Osteocyte (in vitro differentiated cells): ENCODE data around the gene RAD21L1. TPM values are rescaled to one million over a fixed set of nuclear protein-coding genes. Genes with fewer than 3 reads are reported as not detected.

ENCODE experiments used
- DNase-seq: peaks from one replicate; pipeline ENCODE4 v3.0.0; 2021; ENCODE audit warnings: mixed read lengths; ENCODE audit not compliant: unreplicated experiment; ENCODE audit errors: extremely low spot score
- H3K27ac Mint-ChIP-seq: one replicate; pipeline ENCODE4 v1.8.0; 2021; ENCODE audit warnings: mild to moderate bottlenecking, mixed read lengths; ENCODE audit not compliant: unreplicated experiment
- H3K27me3 Mint-ChIP-seq: one replicate; pipeline ENCODE4 v1.8.0; 2021; ENCODE audit warnings: mixed read lengths; ENCODE audit not compliant: unreplicated experiment
- H3K36me3 Mint-ChIP-seq: one replicate; pipeline ENCODE4 v1.8.0; 2021; ENCODE audit warnings: mixed read lengths; ENCODE audit not compliant: unreplicated experiment
- H3K4me1 Mint-ChIP-seq: one replicate; pipeline ENCODE4 v1.8.0; 2021; ENCODE audit warnings: mixed read lengths; ENCODE audit not compliant: unreplicated experiment
- H3K4me3 Mint-ChIP-seq: one replicate; pipeline ENCODE4 v1.8.0; 2021; ENCODE audit warnings: mild to moderate bottlenecking, moderate library complexity, mixed read lengths; ENCODE audit not compliant: unreplicated experiment
- H3K9me3 Mint-ChIP-seq: one replicate; pipeline ENCODE4 v1.8.0; 2021; ENCODE audit warnings: mixed read lengths; ENCODE audit not compliant: unreplicated experiment
- CTCF ChIP-seq: fragments of 200-600 bp; sonication (generic); IDR thresholded peaks from 2 replicates; pipeline ENCODE4 v1.5.0; 2021; ENCODE audit warnings: antibody characterized with exemption, mild to moderate bottlenecking, moderate library complexity
- total RNA-seq: library from RNA; stranded (reverse); gene quantifications from 2 replicates; pipeline ENCODE4 v1.2.1, GENCODE V29; 2021

The RAD21L1 gene
- total RNA-seq, 1 donor from 2014 or later = not detected

GRCh38 chr20:1204113-1204512, 21.7 kb upstream of the RAD21L1 start:
- Mint-ChIP-seq H3K4me1 (no peaks in the 10 kb centered on the region), H3K4me3 (no peak overlapping the region), H3K27me3 (peaks cover 35% of the 10 kb centered on the region), H3K9me3 (no peaks in the 10 kb centered on the region), H3K36me3 (no peaks in the 10 kb centered on the region), H3K27ac (no peak overlapping the region)
- peak; percentile 30 for DNase-seq
- no peak for TF ChIP-seq CTCF

GRCh38 chr20:1204576-1204975, 21.3 kb upstream of the RAD21L1 start:
- TF ChIP-seq CTCF = no peak
- Mint-ChIP-seq H3K36me3 (no peaks in the 10 kb centered on the region), H3K27me3 (peaks cover 36% of the 10 kb centered on the region), H3K4me3 (no peak overlapping the region), H3K4me1 (no peaks in the 10 kb centered on the region), H3K27ac (no peak overlapping the region), H3K9me3 (no peaks in the 10 kb centered on the region)
- DNase-seq = peak; percentile 69

GRCh38 chr20:1205802-1206201, 20.0 kb upstream of the RAD21L1 start:
- Mint-ChIP-seq H3K27me3 (peaks cover 40% of the 10 kb centered on the region), H3K4me3 (no peak overlapping the region), H3K27ac (no peak overlapping the region), H3K4me1 (no peaks in the 10 kb centered on the region), H3K36me3 (no peaks in the 10 kb centered on the region), H3K9me3 (no peaks in the 10 kb centered on the region)
- TF ChIP-seq CTCF = no peak
- peak; percentile 59 for DNase-seq

GRCh38 chr20:1206366-1207148, 19.3 kb upstream of the RAD21L1 start:
- Mint-ChIP-seq H3K4me1 (no peaks in the 10 kb centered on the region), H3K27me3 (peaks cover 41% of the 10 kb centered on the region), H3K36me3 (no peaks in the 10 kb centered on the region), H3K9me3 (no peaks in the 10 kb centered on the region), H3K27ac (no peak overlapping the region), H3K4me3 (no peak overlapping the region)
- peak; percentile 76 for DNase-seq
- TF ChIP-seq CTCF = no peak

- peaks cover 44% of the 10 kb centered on the region for H3K27me3 Mint-ChIP-seq
- H3K4me1 Mint-ChIP-seq = no peaks in the 10 kb centered on the region
- no peak for TF ChIP-seq CTCF
- no peak overlapping the region for H3K4me3 Mint-ChIP-seq
- no peaks in the 10 kb centered on the region for H3K36me3 Mint-ChIP-seq
- no peak overlapping the region for H3K27ac Mint-ChIP-seq
- no peaks in the 10 kb centered on the region for H3K9me3 Mint-ChIP-seq
- DNase-seq = no peak
Observed at GRCh38 chr20:1207293-1207878, 18.5 kb upstream of the RAD21L1 start.
